Stimulated activated naive CD4-positive, alpha-beta T cell treated with Interleukin-2 at 50 U/mL for 16 hours (primary cell): ENCODE measurements around the gene DCANP1.

Source experiments
- DNase-seq: peaks from one replicate; lab custom pipeline; 2025; lab: John Stamatoyannopoulos, UW

DCANP1 gene

DNA sequence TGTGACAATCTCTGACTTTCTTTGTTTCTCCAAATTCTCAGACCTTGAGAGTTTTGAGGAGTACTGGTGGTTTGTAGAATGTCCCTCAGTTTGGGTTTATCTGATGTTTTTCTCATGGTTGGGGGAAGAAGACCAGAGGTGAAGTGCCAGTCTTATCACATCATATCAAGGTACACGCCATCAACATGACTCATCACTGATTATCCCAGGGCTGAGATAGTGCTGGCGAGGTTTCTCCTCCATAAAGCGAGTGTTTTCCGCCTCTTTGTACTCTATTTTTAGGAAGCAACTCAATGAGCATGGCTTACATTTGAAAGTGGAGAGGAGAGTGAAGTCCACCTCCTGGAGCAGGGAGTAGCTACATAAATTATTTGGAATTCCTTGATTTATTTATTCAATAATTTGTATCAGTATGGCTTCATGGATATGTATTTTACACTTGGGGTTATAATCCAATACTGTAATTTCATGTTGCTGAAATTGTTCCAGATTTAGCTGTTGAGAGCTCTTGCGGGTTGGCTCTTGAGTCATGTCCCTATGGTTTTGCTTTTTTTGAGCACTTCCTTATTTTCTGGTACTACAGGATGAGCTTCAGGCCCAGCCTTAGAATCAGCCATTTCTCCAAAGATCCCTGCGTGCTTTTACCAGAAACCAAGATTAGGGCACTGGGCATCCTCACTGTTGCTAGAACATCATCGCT is 23.9 kb downstream of the DCANP1 start:
- DNase-seq: no peak

DNA sequence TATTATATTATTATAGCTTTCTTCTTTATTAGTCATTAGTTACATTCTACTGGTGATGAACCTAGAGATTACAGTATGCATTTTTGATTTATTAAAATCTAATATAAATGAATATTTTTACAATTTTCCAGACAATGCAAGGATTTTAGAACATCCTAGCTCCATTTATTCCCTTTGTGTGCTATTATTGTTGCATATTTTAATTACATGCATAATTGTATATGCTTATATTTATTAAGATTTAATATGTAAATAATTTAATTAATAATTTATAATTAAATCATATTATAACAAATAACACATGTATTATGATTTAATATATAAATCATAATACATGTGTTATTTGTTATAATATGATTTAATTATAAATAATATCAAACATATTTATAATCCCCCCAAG is 24.7 kb downstream of the DCANP1 start:
- DNase-seq: no peak

DNA sequence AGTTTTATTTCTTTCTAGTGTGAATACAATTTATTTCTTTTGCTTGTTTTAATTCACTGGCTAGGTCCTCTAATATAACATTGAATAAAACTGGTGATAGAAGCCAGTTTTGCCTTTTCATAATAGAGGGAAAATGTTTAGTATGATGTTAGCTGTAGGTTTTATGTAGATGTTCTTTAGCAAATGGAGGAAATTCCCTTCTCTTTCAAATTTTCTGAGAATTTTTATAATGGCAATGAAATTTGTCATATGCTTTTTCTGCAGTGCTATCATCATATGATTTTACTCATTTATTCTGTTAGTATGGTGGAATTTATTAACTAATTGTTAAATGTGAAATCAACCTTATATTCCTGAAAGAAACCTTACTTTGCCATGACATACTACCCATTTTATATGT is 30.1 kb downstream of the DCANP1 start:
- no peak for DNase-seq

DNA sequence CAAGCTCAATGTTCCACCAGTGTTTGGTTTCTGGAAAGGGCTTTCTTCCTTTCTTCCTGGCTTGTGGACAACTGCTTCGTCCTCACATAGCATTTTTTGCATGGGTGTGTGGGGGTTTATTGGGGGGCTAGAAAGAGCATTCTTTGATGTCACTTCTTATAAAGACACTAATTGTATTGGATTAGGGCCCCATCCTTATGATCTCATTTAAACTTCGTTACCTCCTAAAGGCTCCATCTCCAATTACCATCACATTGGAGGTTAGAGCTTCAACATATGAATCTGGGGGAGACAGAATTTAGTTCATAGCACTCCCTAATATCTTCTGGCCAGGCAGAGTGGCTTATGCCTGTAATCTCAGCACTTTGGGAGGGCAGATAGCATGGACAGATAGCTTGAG is 42.1 kb downstream of the DCANP1 start:
- no peak for DNase-seq

DNA sequence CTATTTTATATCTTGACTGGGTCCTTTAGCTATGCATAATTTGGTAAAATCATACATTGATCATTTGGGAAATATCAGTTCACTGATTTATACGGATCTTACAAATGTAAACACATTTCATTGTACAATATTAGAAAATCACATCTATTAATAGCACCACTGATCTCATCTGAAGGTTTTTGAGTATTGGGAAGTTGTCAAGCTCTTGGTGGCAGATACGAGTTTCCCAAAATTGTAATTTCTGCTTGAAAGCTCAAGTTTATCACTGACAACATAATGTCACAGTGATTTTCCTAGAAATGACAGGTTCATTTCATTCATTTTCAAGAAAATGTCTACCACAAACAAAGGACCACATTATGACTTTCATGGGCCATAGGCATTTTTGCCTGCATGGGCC is 45.1 kb downstream of the DCANP1 start:
- DNase-seq: no peak

DNA sequence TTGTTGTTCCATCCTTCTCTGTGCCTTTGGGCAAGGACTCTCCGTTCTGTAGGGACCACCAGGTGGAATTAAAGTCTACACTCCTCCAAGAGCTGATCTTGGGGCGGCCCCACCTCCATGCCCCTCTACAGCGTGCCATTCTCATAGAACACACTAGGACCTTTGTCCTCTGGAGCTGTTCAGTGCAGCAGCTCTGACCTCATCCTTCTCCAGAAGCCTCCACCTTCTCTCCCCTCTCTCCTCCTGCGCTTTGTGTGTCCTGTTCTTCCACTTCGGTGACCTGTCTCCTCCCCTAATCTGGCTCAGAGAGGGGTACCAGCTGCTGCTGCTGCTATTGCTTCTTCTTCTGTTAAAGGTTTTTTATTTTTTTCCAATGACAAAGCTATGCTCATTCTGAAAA is 46.3 kb downstream of the DCANP1 start:
- DNase-seq: no peak

DNA sequence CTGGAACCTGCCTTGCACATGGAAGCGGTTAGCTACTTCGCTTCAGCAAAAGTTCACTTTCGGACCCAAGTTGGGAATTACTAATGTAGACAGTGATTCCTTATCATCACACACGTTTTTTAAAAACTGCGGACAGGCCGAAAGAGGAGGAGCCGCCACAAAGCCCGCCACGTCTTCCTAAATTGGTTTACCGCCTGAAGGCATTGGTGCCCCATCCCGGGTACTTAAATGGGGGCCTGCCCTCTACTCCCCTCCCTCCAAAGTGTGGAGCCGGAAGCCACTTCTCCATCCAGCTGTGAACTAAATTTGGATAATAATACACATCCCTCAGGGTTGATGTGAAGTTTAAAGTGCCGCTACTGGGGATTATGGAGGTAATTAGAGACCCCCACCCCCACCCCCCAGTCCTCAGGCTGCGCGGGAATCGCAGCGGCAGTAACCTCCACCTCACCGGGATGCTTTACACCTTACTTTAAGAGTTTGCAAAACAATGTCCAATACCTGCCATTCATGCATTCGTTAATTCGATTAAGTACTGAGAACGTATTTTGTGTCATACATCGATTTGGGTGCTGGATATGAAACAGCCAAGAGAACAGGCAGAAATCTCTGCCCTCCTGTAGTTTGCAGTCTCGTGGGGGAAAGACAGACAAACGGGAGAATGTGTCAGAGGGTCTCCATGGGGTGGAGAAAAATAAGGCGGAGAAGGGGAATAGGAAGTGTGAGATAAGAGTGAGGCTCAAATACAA is 47.2 kb downstream of the DCANP1 start:
- DNase-seq: no peak

DNA sequence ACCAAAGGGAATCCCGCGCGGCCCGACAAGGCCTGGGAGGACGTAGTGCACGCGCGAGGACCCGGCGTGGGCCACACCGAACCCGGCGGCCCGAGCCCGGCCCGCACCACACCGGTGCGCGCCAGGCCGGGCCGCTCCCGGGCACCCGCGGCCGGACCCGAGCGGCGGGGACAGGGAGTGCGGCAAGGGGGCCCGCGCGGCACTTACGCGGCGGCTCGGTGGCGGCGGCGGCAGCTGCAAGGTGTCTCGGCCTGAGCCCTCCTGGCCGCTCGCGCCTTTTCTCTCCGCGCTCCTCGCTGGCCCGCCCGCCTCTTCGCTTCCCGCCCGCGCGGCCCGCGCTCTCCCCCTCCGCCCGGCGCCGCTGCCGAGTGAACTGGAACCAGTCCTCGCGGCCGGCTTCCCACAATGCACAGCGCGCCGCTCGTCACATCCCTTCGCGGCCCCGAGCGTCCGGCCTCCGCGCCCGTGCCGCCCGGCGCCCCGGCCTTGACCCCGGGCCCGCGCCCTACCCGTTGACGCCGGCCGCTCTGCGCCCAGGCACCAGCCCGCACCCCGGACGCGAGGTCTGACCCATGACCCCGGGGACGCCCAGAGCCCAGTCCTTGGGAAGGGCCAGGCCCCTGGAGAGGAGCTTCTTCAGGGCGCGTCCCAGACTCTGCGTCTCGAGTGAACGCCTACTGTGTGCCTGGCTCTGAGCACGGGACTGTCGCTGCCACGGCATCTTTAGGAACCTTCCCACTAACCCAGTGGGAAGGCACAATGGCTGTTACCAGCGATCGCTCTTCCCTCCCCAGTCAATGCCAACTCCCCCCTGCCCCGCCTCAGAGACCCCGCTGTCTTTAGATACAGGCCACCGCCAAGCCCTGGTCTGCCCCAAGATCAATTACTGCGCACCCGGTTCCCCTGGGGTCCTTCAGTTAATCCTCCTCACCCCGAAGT is 48.0 kb downstream of the DCANP1 start, which contains the start of gene MACROH2A1:
MACROH2A1 (minus strand) TSS at position 377 of the 939 bp plus-strand sequence. CDS start 10,138 bp downstream, outside the sequence.
- peak; percentile 78 for DNase-seq

DNA sequence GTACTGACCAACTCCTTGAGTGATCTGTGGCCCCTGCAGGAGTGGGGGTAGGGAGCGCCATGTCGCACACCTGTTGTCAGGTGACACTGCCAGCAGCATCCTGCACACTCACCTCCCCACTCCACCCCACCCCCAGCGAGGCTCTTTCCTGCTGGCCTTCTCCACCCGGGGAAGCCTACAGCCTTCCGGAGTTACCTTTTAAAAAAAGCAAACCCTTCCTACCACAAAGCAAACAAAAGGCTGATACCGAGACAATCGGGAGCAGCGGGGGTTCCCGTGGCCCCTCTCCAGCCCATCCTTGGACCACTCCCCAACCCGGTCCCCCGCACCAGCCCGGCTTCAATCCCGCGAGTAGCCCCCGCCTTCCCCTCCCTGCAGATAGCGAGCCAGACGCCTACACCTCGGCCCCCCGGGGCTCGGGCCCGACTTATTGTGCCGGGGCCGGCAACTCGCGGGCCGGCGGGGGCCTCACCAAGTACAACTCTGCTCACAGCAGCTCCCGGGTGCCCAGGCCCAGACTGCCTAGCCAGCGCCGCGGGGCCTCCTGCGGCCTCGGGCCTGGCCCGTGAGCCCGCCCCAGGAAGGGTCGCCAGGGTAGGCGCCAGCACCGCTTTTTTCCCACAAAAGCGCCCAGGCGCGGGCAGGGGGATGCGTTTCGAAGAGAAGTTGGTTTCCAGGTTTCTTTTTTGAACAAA is 48.8 kb downstream of the DCANP1 start:
- peak; percentile 22 for DNase-seq

DNA sequence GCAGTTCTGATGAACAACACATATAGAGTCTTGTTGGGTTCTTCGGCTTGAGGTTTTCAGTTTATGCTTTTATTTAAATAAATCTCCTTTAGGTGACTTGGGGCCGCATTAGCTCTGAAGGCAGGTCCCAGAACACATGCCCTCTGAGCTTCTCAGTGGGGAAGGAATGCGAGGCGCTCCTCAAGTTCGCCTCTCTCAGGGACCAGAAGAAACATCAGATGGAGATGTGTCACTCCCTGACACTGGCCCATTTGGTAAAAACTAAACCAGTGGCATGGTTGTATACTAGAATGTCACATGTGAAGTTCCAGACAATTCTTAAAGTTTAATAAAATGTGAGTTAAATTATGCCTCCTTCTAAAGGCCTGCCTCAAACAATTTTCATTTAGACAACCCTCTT is 50.1 kb downstream of the DCANP1 start:
- no peak for DNase-seq

DNA sequence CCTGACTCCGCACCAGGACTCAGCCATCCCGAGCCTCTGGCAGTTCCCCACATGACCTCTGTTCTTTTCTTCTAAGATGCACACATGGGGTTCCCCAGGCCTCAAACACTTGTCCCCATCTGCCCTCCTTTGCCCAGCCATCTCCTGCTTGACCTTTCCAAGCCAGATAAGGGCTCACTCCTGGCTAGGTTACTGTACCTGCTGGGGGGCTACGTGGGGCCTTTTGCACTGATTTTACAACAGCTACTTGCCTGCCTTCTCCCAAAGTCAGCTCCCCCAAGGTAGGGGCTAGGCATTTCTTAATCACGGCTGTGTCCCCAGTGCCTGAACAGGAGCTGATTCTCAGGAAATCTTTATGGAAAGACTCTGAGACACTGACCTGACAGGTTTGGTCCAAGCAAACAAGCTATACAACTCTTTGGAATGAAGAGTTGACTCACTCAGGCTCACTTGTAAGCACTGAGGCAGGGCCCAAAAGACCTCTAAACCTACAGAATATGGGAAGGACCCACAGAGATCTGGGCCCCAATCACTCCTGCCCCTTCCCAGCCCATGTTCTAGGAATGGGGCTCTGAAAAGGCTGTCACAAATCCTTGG is 50.6 kb downstream of the DCANP1 start:
- no peak for DNase-seq

DNA sequence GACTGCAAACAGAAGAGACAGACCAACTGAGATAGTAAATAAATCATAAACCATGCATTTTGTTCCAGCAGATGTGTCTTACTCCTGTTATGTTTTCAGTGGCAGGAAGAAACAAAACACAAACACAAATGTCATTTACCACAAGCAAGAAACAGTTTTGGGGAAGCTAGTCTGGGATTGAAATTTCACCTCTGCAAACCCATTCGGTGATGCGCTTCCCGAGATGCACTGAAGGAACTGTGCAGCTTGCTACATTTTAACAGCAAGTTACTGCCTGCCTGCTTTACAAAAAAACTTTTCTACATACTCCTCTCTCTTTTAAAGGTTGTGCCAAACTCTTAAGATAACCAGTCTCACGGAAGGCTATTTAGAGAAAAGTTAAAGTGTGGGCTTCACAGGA is 51.3 kb downstream of the DCANP1 start:
- DNase-seq: no peak

DNA sequence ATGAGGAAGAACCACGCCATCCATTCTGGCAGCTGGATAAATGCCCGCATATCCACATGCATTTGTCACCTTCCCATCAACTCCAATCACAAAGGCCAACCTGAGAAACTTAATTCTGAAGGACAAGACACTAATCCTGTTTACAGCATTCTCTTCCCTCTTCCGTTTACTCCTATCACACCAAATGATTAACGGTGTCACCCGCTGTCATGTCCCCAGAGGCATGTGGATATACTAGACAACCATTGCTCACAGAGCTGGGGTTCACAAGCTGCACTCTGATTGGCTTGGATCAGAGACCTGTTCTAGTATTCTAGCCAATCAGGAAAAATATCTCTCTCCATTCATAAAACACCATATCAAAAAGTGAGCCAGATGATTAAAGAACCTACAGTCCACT is 51.7 kb downstream of the DCANP1 start:
- no peak for DNase-seq
